OCI-LY3 (cell line): ENCODE measurements around the gene FUT8.

Source experiments
- H2AFZ ChIP-seq: fragments of 200-600, 300-600 bp; shearing (Covaris generic); 2 replicates; pipeline ENCODE4 v1.6.0; 2014; ENCODE audit warnings: antibody characterized with exemption, low read depth, low read length
- H3K27ac ChIP-seq: fragments of 200-600, 300-600 bp; sonication (generic); 2 replicates; pipeline ENCODE4 v1.5.1; 2014; ENCODE audit warnings: mild to moderate bottlenecking, low read length, moderate library complexity, mixed read lengths
- H3K27me3 ChIP-seq: fragments of 200-600, 300-600 bp; sonication (generic); 2 replicates; pipeline ENCODE4 v1.6.1; 2014; ENCODE audit warnings: low read depth, low read length, mixed read lengths
- H3K36me3 ChIP-seq: fragments of 200-600, 300-600 bp; sonication (generic); replicated peaks from 2 replicates; pipeline ENCODE3; 2014; ENCODE audit warnings: low read depth, low read length, mixed read lengths
- H3K4me1 ChIP-seq: fragments of 300-600, 200-600 bp; sonication (generic); 2 replicates; pipeline ENCODE4 v1.6.1; 2014; ENCODE audit warnings: low read length, mixed read lengths
- H3K4me2 ChIP-seq: fragments of 200-600, 300-600 bp; sonication (generic); 2 replicates; pipeline ENCODE4 v1.6.1; 2014; ENCODE audit warnings: low read length, mixed read lengths
- H3K4me3 ChIP-seq: fragments of 300-600, 200-600 bp; sonication (generic); 2 replicates; pipeline ENCODE4 v1.5.1; 2014; ENCODE audit warnings: antibody characterized with exemption, mild to moderate bottlenecking, low read length, moderate library complexity
- H3K79me2 ChIP-seq: fragments of 300-600, 200-600 bp; shearing (Covaris generic); 2 replicates; pipeline ENCODE4 v1.6.1; 2014; ENCODE audit warnings: mild to moderate bottlenecking, low read length, mixed read lengths
- H3K9ac ChIP-seq: fragments of 300-600, 200-600 bp; shearing (Covaris generic); 2 replicates; pipeline ENCODE4 v1.6.0; 2014; ENCODE audit warnings: mild to moderate bottlenecking, low read length, moderate library complexity
- H3K9me3 ChIP-seq: fragments of 200-600, 300-600 bp; shearing (Covaris generic); 2 replicates; pipeline ENCODE4 v1.6.1; 2014; ENCODE audit warnings: low read length, mixed read lengths; ENCODE audit not compliant: insufficient read depth
- H4K20me1 ChIP-seq: fragments of 200-600, 300-600 bp; sonication (generic); 2 replicates; pipeline ENCODE4 v1.6.1; 2016; ENCODE audit warnings: low read length, mixed read lengths; ENCODE audit not compliant: insufficient read depth
- EZH2phosphoT487 ChIP-seq: fragments of 200-600 bp; shearing (Covaris generic); IDR thresholded peaks from 2 replicates; pipeline ENCODE4 v1.6.1; 2018; ENCODE audit warnings: antibody characterized with exemption, mixed run types, low read depth
- TF ChIP-seq, protein P1 (sequence below): fragments of 200-600, 300-600 bp; sonication (generic); IDR thresholded peaks from 2 replicates; pipeline ENCODE4 v1.5.1; 2014; ENCODE audit warnings: antibody characterized with exemption, low read length, low read depth

The FUT8 gene

DNA sequence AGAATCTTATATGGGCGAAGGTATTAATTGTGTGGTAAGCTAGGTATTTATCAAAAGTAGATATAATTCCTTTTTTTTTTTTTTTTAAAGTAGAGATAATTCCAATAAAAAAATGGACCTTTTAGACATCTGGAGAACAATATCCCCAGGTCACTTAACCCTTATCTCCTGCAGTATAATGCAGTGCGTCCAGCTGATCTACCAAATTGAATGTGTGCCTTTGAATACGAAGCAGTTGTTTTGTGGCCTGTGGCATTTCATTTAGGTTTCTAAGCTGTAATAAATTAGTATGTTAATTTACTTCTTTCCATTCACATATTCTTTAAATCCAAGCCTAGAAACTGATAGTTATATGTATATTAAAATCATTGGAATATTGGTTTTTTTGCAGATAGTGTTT lies 3.1 kb downstream of the FUT8 start:
- Histone ChIP-seq H3K79me2 (no peaks in the 10 kb centered on the region), H3K4me1 (peaks cover 18% of the 10 kb centered on the region), H3K9ac (no peak overlapping the region), H3K36me3 (no peaks in the 10 kb centered on the region), H3K27me3 (peaks cover 17% of the 10 kb centered on the region), H2AFZ (no peak overlapping the region), H3K4me2 (no peak overlapping the region), H4K20me1 (peaks cover 5% of the 10 kb centered on the region), H3K4me3 (no peak overlapping the region), H3K27ac (no peak overlapping the region), H3K9me3 (no peaks in the 10 kb centered on the region)
- TF ChIP-seq, protein P1, sequence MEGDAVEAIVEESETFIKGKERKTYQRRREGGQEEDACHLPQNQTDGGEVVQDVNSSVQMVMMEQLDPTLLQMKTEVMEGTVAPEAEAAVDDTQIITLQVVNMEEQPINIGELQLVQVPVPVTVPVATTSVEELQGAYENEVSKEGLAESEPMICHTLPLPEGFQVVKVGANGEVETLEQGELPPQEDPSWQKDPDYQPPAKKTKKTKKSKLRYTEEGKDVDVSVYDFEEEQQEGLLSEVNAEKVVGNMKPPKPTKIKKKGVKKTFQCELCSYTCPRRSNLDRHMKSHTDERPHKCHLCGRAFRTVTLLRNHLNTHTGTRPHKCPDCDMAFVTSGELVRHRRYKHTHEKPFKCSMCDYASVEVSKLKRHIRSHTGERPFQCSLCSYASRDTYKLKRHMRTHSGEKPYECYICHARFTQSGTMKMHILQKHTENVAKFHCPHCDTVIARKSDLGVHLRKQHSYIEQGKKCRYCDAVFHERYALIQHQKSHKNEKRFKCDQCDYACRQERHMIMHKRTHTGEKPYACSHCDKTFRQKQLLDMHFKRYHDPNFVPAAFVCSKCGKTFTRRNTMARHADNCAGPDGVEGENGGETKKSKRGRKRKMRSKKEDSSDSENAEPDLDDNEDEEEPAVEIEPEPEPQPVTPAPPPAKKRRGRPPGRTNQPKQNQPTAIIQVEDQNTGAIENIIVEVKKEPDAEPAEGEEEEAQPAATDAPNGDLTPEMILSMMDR = no peak
- TF ChIP-seq EZH2phosphoT487 = no peak

DNA sequence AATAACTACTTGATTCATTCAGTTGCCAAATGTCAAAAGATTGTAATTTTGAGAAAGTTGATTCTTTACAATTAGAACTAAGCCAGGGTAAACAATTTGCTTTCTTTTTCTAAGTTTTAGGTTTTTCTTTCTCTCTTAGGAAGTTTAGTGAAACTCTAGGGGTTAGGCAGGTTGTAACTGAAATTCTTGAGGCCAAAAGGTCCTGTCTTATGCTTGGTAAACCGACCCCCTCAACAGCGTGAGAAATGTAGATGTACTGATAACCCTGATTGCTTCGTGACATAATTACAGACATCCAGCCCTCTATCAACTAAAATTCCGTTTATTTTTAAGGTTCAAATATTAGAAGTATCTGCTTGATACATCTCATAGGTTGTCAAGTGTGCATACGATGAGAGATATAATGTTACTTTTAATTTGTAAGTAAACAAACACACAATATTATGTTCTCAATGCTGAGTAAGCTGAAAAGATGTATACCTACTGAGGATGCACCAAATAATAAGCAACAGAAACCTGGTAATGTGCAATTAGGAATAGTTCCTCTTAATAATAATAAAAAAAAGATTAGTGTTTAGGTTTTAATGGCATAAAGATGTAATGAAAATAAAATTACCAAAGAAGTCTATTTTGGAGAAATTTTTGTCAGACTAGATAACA lies 7.2 kb downstream of the FUT8 start:
- Histone ChIP-seq H3K27me3 (peaks cover under 1% of the 10 kb centered on the region; the same call in 1 of the 2 replicates), H3K9ac (no peak overlapping the region), H2AFZ (no peak overlapping the region), H3K4me3 (no peak overlapping the region), H3K79me2 (no peaks in the 10 kb centered on the region), H3K9me3 (no peaks in the 10 kb centered on the region), H3K27ac (no peak overlapping the region), H3K4me1 (0 out of 2 replicates have a peak, but pooled peaks cover 2% of the 10 kb centered on the region), H3K4me2 (no peak overlapping the region), H3K36me3 (no peaks in the 10 kb centered on the region), H4K20me1 (peaks cover 2% of the 10 kb centered on the region)
- TF ChIP-seq EZH2phosphoT487 = no peak
- TF ChIP-seq, protein P1 = no peak

DNA sequence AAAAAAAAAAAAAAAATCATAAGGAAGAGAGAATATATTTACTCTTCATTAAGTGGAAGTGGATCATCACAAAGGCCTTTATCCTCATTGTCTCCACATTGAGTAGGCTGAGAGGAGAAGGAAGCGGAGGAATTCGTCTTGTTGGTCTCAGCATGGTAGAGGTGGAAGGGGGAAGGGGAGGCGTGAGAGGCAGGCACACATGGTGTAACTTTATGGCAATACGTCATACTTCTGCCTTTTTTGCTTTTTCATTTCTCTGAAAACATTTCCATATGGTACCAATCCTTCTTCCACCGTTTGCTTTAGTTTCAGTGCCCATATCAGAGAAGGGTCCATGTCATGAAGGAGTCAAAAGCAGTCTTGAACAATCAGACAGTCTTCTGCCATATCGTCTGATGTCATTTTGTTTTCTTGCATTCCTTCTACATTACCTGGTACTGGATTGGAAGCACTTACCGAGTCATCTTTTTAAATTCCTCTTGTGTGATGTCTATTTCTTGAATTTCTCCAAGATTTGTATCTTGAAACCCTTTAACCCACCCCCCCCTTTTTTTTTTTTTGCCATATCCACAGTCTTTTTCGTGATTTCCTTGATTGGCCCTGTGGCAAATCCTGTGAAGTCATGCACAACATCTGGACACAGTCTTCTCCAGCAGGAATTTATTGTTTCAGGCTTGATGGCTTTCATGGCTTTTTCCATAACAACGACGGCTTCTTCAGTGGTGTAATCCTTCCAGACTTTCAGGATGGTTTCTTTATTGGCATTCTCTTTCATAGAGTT lies 8.9 kb downstream of the FUT8 start:
- Histone ChIP-seq H2AFZ (no peak overlapping the region), H3K36me3 (no peaks in the 10 kb centered on the region), H3K4me1 (no peaks in the 10 kb centered on the region), H3K27ac (no peak overlapping the region), H3K79me2 (no peaks in the 10 kb centered on the region), H4K20me1 (no peaks in the 10 kb centered on the region), H3K27me3 (no peaks in the 10 kb centered on the region), H3K9me3 (no peaks in the 10 kb centered on the region), H3K9ac (no peak overlapping the region), H3K4me3 (no peak overlapping the region), H3K4me2 (no peak overlapping the region)
- TF ChIP-seq, protein P1 = no peak
- TF ChIP-seq EZH2phosphoT487 = no peak

DNA sequence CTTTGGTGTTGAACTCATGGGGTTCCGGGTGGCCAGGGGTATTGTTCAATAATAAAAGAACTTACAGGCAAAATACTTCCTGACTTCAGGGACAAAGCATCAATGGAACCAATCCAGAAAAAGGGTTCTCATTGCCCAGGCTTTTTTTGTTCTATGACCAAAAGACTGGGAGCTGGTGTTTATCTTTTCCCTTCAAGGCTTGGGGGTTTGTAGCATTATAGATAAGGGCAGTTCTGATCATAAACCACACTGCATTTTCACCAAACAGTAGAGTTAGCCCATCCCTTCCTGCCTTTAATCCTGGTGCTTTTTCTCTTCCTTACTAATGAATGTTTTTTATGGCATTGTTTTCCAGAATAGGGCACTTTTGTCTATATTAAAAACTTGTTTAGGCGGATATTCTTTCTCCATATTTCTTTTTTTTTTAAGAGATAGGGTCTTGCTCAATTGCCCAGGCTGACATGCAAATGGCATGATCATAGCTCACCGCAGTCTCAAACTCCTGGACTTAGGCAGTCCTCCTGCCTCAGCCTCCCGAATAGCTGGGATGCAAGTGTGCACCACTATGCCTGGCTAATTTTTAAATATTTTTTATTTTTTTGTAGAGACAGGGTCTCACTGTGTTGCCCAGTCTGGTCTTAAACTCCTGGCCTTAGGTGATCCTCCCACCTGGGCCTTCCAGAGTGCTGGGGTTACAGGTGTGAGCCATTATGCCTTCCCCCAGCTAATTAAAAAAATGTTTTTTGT lies 9.7 kb downstream of the FUT8 start:
- Histone ChIP-seq H4K20me1 (no peaks in the 10 kb centered on the region), H3K9me3 (no peaks in the 10 kb centered on the region), H3K4me3 (no peak overlapping the region), H3K9ac (no peak overlapping the region), H3K36me3 (no peaks in the 10 kb centered on the region), H3K4me1 (no peaks in the 10 kb centered on the region), H3K27ac (no peak overlapping the region), H3K79me2 (no peaks in the 10 kb centered on the region), H2AFZ (no peak overlapping the region), H3K27me3 (no peaks in the 10 kb centered on the region), H3K4me2 (no peak overlapping the region)
- TF ChIP-seq, protein P1 = no peak
- TF ChIP-seq EZH2phosphoT487 = no peak
